ENCODE data around the gene RBM8A. TPM values are rescaled to one million over a fixed set of nuclear protein-coding genes. Genes with fewer than 3 reads are reported as not detected.

Gene RBM8A
- total and polyA plus RNA-seq, 9 of the 15 experiments (the other 6 are each of a cell fraction or from before 2014, with no cell fraction given) = 215 to 1,035 (median 291) TPM

- no TSS peak for BruUV-seq (replicated peaks)
- intact Hi-C loops (cut with micrococcal nuclease) (no loop called here), in situ Hi-C loops (cut with MboI) (no loop called here)
- ATAC-seq (no peak), FAIRE-seq (no peak), DNase-seq (ENCODE audit: extremely low read depth in 1 of 4, low spot score in 3 of 4) (no peak)
- H3K4me3 ChIP-seq = no peak overlapping the region
- no peak overlapping the region for H3K9ac ChIP-seq (ENCODE audit: insufficient read depth in 1 of 2, low read depth in 2 of 2, low read length in 2 of 2)
- H3K4me2 ChIP-seq (ENCODE audit: insufficient read depth, low read length) = no peak overlapping the region
- H3K9me3 ChIP-seq (replicated peaks; ENCODE audit: control insufficient read depth, insufficient read depth, low read depth, low read length) = no peaks in the 10 kb centered on the region
- no peaks in the 10 kb centered on the region for H3K36me3 ChIP-seq (ENCODE audit: control insufficient read depth, insufficient read depth, low read length)
- no peaks in the 10 kb centered on the region for H3K9me1 ChIP-seq (ENCODE audit: control insufficient read depth, insufficient read depth, low read length)
- 90% methylated on average over 11 of the region's 12 CpGs for WGBS (ENCODE audit: insufficient coverage, low coverage, missing lambda C conversion rate)
- CTCF ChIA-PET (ENCODE audit: low intra/inter-chr PET ratio) = no interaction called here
- H4K20me1 ChIP-seq (replicated peaks; ENCODE audit: control insufficient read depth, insufficient read depth, low read length) = no peaks in the 10 kb centered on the region
- H3K27me3 ChIP-seq (ENCODE audit: control insufficient read depth in 2 of 2, insufficient read depth in 2 of 2, low read length in 2 of 2) = no peaks in the 10 kb centered on the region; a peak in 1 of 5 replicates
- POLR2A ChIA-PET = no interaction called here
- no peak overlapping the region for H2AFZ ChIP-seq (ENCODE audit: low read depth, low read length)
- H3K79me2 ChIP-seq (ENCODE audit: control insufficient read depth, insufficient read depth, low read length) = peaks cover 31% of the 10 kb centered on the region
- H3K4me1 ChIP-seq (replicated peaks in 1 of 2; ENCODE audit: control insufficient read depth in 2 of 2, insufficient read depth in 2 of 2, low read length in 2 of 2) = peaks cover 38 to 39% of the 10 kb centered on the region in 2 experiments; a peak in 4 of 5 replicates
- H3K27ac ChIP-seq (ENCODE audit: extremely low read depth, low read depth, low read length) = no peak overlapping the region
- no peak for TF ChIP-seq ZNF551 (CRISPR knock-in tag; IDR thresholded peaks at IDR 0.05)
- no peak for TF ChIP-seq ZNF75A (CRISPR knock-in tag; IDR thresholded peaks at IDR 0.05)
- no peak for TF ChIP-seq E2F5 (CRISPR knock-in tag; IDR thresholded peaks at IDR 0.05)
- TF ChIP-seq FOSL1 (tag; conservative IDR thresholded peaks at IDR 0.05) = no peak
- TF ChIP-seq POLR2G (IDR thresholded peaks at IDR 0.05; ENCODE audit: low read depth, low read length) = no peak
- TF ChIP-seq, protein P1, sequence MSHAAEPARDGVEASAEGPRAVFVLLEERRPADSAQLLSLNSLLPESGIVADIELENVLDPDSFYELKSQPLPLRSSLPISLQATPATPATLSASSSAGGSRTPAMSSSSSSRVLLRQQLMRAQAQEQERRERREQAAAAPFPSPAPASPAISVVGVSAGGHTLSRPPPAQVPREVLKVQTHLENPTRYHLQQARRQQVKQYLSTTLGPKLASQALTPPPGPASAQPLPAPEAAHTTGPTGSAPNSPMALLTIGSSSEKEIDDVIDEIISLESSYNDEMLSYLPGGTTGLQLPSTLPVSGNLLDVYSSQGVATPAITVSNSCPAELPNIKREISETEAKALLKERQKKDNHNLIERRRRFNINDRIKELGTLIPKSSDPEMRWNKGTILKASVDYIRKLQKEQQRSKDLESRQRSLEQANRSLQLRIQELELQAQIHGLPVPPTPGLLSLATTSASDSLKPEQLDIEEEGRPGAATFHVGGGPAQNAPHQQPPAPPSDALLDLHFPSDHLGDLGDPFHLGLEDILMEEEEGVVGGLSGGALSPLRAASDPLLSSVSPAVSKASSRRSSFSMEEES (CRISPR knock-in tag; IDR thresholded peaks at IDR 0.05) = no peak
- no peak for TF ChIP-seq ATF6 (CRISPR knock-in tag; IDR thresholded peaks at IDR 0.05)
Measured at GRCh38 chr1:145959957-145960467, 32.7 kb upstream of the RBM8A start.

Measured in K562 (cell line).